Stomach (tissue), 9 donors: Measurements from ENCODE around the gene C4orf50. TPM values are rescaled to one million over a fixed set of nuclear protein-coding genes. Genes with fewer than 3 reads are reported as not detected.
A peak's percentile ranks its signal among the peaks of the same experiment; 100 is the strongest.

Experiments
- DNase-seq, 2 donors: peaks; one replicate each; pipeline versions ENCODE4 v3.0.0 to v3.0.0-alpha.2; 2013 to 2019
- H3K27ac ChIP-seq, 5 donors: fragments of 200-600 bp in 4 of 5; sonication (generic) in 4 of 5; one replicate each; pipeline ENCODE4 v1.5.1; 2013 to 2019; ENCODE audit warnings: mild to moderate bottlenecking in 1 of 5, moderate library complexity in 1 of 5
- H3K27me3 ChIP-seq, 3 donors: fragments of 200-600 bp; sonication (generic); one replicate each; pipeline ENCODE4 v1.5.1; 2017 to 2019; ENCODE audit warnings: mixed run types in 1 of 3
- H3K36me3 ChIP-seq, 4 donors: fragments of 200-600 bp; sonication (generic); 1 replicate in 3 of 4; 2 replicates in 1 of 4; pipeline ENCODE4 v1.5.1; 2016 to 2019
- H3K4me1 ChIP-seq, 4 donors: fragments of 200-600 bp; sonication (generic); one replicate each; pipeline ENCODE4 v1.5.1; 2016 to 2019
- H3K4me3 ChIP-seq, 4 donors: fragments of 200-600 bp; sonication (generic) in 3 of 4; one replicate each; pipeline ENCODE4 v1.5.1; 2016 to 2019; ENCODE audit warnings: mild to moderate bottlenecking in 1 of 4
- H3K9me3 ChIP-seq, 4 donors: fragments of 200-600 bp; sonication (generic); one replicate each; pipeline ENCODE4 v1.5.1; 2016 to 2019
- CTCF ChIP-seq, 7 experiments: fragments of 450-650 bp in 4 of 7; fragments of 200-600 bp in 3 of 7; sonication (generic) in 3 of 7; IDR thresholded peaks; one replicate each; pipeline ENCODE4 v1.5.1; 2016 to 2019; ENCODE audit warnings: antibody characterized with exemption in 7 of 7, control low read depth in 2 of 7, mild to moderate bottlenecking in 1 of 7
- EP300 ChIP-seq: sonication (generic); formaldehyde crosslinking; IDR thresholded peaks from one replicate; pipeline ENCODE4 v1.6.1; 2017; ENCODE audit warnings: antibody characterized with exemption
- POLR2A ChIP-seq, 4 donors: fragments of 450-650 bp; IDR thresholded peaks; one replicate each; pipeline ENCODE4 v1.6.1; 2016; ENCODE audit warnings: antibody characterized with exemption in 4 of 4, control low read depth in 2 of 4, mild to moderate bottlenecking in 1 of 4, moderate library complexity in 1 of 4
- POLR2AphosphoS5 ChIP-seq, 3 donors: sonication (generic); formaldehyde crosslinking; IDR thresholded peaks; one replicate each; pipeline ENCODE4 v1.6.1; 2016; ENCODE audit warnings: antibody characterized with exemption in 3 of 3
- WGBS, 5 donors: extraction: QIAGEN DNeasy Blood & Tissue Kit in 3 of 5; methylation state at CpG; one replicate each; pipeline versions ENCODE4 v1.1.5 to v1.1.7; 2013 to 2018; 5-methylcytosine and 5-hydroxymethylcytosine counted together
- intact Hi-C: fragments of 100-400 bp; cut with DNase I; formaldehyde crosslinking; loops from one replicate; pipeline ENCODE4 v1.15.1; 2023; ENCODE audit warnings: low total_unique reads
- polyA plus RNA-seq, 3 donors: library from polyadenylated mRNA; stranded (reverse); fragments of 200-250 nt; gene quantifications; one replicate each; pipeline ENCODE4 v1.2.3, GENCODE V29; 2013
- total RNA-seq, 5 donors: library from RNA; depleted of rRNA; stranded (reverse); fragments of >200 nt; gene quantifications; one replicate each; pipeline versions ENCODE4 v1.1.0 to v1.2.3, GENCODE V29; 2014 to 2016
- donor health status: healthy with polysubstance abuse.
- donor health status: Bipolar disorder and iron deficiency.
- donor health status: healthy.

C4orf50 gene
- total and polyA plus RNA-seq, 8 donors = under 0.01 to 1.8 (median 0.85) TPM; not detected in 4

GRCh38 chr4:6010789-6011188 is 7.4 kb downstream of the C4orf50 start:
- Histone ChIP-seq H3K27me3 (peaks cover 5 to 51% (median 24%) of the 10 kb centered on the region in 3 donors), H3K9me3 (no peaks in the 10 kb centered on the region), H3K4me3 (no peak overlapping the region), H3K36me3 (no peaks in the 10 kb centered on the region), H3K4me1 (peaks cover 0 to 16% (median 5%) of the 10 kb centered on the region in 4 donors), H3K27ac (no peak overlapping the region)
- WGBS, 5 donors = 71 to 89% (median 73%) methylated on average over 3 of the region's 3 CpGs
- intact Hi-C loops = no loop called here
- TF ChIP-seq POLR2AphosphoS5 (IDR thresholded peaks at IDR 0.05) = no peak
- no peak for TF ChIP-seq POLR2A (IDR thresholded peaks at IDR 0.05)
- no peak for TF ChIP-seq EP300
- no peak for TF ChIP-seq CTCF (IDR thresholded peaks at IDR 0.05)
- DNase-seq = no peak

- WGBS, 5 donors = 39 to 49% (median 42%) methylated on average over 8 of the region's 8 CpGs
- no peak for TF ChIP-seq POLR2A (IDR thresholded peaks at IDR 0.05)
- TF ChIP-seq EP300 = no peak
- TF ChIP-seq POLR2AphosphoS5 (IDR thresholded peaks at IDR 0.05) = no peak
- TF ChIP-seq CTCF (IDR thresholded peaks at IDR 0.05) = no peak
- H3K4me1 ChIP-seq = peaks cover 0 to 16% (median 5%) of the 10 kb centered on the region in 4 donors
- peaks cover 5 to 51% (median 24%) of the 10 kb centered on the region in 3 donors for H3K27me3 ChIP-seq
- intact Hi-C loops = loop anchor here (10.0 kb wide), 1 partner anchor 75 kb away; no protein-coding TSS in a partner anchor
- H3K9me3 ChIP-seq = no peaks in the 10 kb centered on the region
- H3K4me3 ChIP-seq = no peak overlapping the region
- DNase-seq = no peak
- H3K27ac ChIP-seq = no peak overlapping the region
- H3K36me3 ChIP-seq = no peaks in the 10 kb centered on the region
Measured at GRCh38 chr4:6009452-6009851, 8.8 kb downstream of the C4orf50 start.

GRCh38 chr4:6008766-6009385 is 9.4 kb downstream of the C4orf50 start:
- Histone ChIP-seq H3K4me3 (no peak overlapping the region), H3K27ac (no peak overlapping the region), H3K4me1 (peaks cover 0 to 16% (median 5%) of the 10 kb centered on the region in 4 donors), H3K27me3 (peaks cover 5 to 51% (median 24%) of the 10 kb centered on the region in 3 donors), H3K9me3 (no peaks in the 10 kb centered on the region), H3K36me3 (no peaks in the 10 kb centered on the region)
- no peak for DNase-seq
- intact Hi-C loops = loop anchor here (10.0 kb wide), 1 partner anchor 76 kb away; no protein-coding TSS in a partner anchor
- WGBS, 5 donors = 66 to 75% (median 71%) methylated on average over 18 to 19 of the region's 19 CpGs
- TF ChIP-seq EP300 = no peak
- no peak for TF ChIP-seq POLR2AphosphoS5 (IDR thresholded peaks at IDR 0.05)
- no peak for TF ChIP-seq CTCF (IDR thresholded peaks at IDR 0.05)
- no peak for TF ChIP-seq POLR2A (IDR thresholded peaks at IDR 0.05)

DNA sequence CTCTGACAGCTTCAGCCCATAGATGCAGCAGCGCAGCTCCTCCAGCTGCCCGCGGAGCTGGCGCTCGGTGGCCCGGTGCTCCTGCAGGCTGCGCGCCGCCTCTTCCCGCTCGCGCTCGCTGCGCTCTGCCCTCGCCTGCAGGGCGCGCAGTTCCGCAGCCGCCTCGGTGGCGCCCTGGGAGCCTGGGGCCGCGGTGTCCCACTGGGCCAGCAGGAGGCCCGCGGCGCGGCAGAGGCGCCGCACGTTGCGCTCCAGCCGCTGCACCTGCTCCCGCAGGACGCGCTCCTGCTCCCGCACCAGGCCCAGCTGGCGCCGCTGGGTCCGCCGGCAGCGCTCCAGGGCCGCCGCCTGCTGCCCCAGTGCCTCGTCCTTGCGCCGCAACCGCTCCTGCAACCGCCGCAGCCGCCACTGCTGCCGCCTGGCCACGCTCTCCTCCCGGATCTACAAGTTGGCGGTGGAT is 10.1 kb downstream of the C4orf50 start:
- Histone ChIP-seq H3K27me3 (peaks cover 5 to 51% (median 24%) of the 10 kb centered on the region in 3 donors), H3K36me3 (no peaks in the 10 kb centered on the region), H3K27ac (no peak overlapping the region), H3K4me1 (peaks cover 0 to 16% (median 5%) of the 10 kb centered on the region in 4 donors), H3K4me3 (no peak overlapping the region), H3K9me3 (no peaks in the 10 kb centered on the region)
- TF ChIP-seq EP300 (no peak), CTCF (IDR thresholded peaks at IDR 0.05) (peak in 1 of 7 experiments; percentile 8)
- intact Hi-C loops = loop anchor here (10.0 kb wide), 1 partner anchor 77 kb away; no protein-coding TSS in a partner anchor
- no peak for DNase-seq
- WGBS, 5 donors = 8 to 34% (median 27%) methylated on average over 21 to 54 of the region's 54 CpGs
